A673 (cell line): ENCODE measurements around the gene TBRG4. TPM values are rescaled to one million over a fixed set of nuclear protein-coding genes. Genes with fewer than 3 reads are reported as not detected.

Experiments
- BruUV-seq: library from RNA; stranded (reverse); fragments of 400-500 nt; replicated peaks from 2 replicates; lab custom pipeline; 2021; lab: Mats Ljungman, UMichigan
- CTCF ChIA-PET: fragments of 300-600 bp; sonication (Branson Sonifier 250); formaldehyde crosslinking; loops from one replicate; lab custom pipeline; 2022; ENCODE audit warnings: antibody characterized with exemption; lab: Charles Lee
- POLR2A ChIA-PET: fragments of 300-600 bp; sonication (Branson Sonifier 250); formaldehyde crosslinking; loops from one replicate; lab custom pipeline; 2022; ENCODE audit warnings: antibody characterized with exemption; ENCODE audit not compliant: low non-redundant PET; lab: Charles Lee
- DNase-seq: peaks from one replicate; pipeline ENCODE4 v3.0.0-alpha.2; 2015; ENCODE audit warnings: low spot score
- H3K27ac ChIP-seq: fragments of 200-600 bp; sonication (generic); 2 replicates; pipeline ENCODE4 v1.5.1; 2016; ENCODE audit warnings: mixed run types, low read depth, mild to moderate bottlenecking, mixed read lengths, antibody characterized with exemption, low read length; ENCODE audit not compliant: poor library complexity, severe bottlenecking
- H3K27me3 ChIP-seq: fragments of 200-600 bp; sonication (generic); replicated peaks from 2 replicates; pipeline ENCODE4 v1.6.1; 2017; ENCODE audit warnings: mixed run types, low read depth, mild to moderate bottlenecking, mixed read lengths, antibody characterized with exemption, low read length; ENCODE audit not compliant: insufficient read depth, poor library complexity
- H3K36me3 ChIP-seq: fragments of 200-600 bp; sonication (generic); 2 replicates; pipeline ENCODE4 v1.6.1; 2016; ENCODE audit warnings: mixed run types, mild to moderate bottlenecking, mixed read lengths, antibody characterized with exemption, low read length; ENCODE audit not compliant: insufficient read depth, poor library complexity, severe bottlenecking
- H3K4me1 ChIP-seq: fragments of 200-600 bp; sonication (generic); 2 replicates; pipeline ENCODE4 v1.6.1; 2017; ENCODE audit warnings: mixed run types, mild to moderate bottlenecking, mixed read lengths, antibody characterized with exemption, low read length; ENCODE audit not compliant: insufficient read depth, poor library complexity, severe bottlenecking
- H3K4me3 ChIP-seq: fragments of 200-600 bp; sonication (generic); 2 replicates; pipeline ENCODE4 v1.5.1; 2016; ENCODE audit warnings: low read depth, mixed run types, mild to moderate bottlenecking, mixed read lengths, low read length; ENCODE audit not compliant: poor library complexity, severe bottlenecking
- H3K9me3 ChIP-seq: fragments of 200-600 bp; sonication (generic); 2 replicates; pipeline ENCODE4 v1.6.1; 2016; ENCODE audit warnings: mixed run types, low read depth, mild to moderate bottlenecking, mixed read lengths, antibody characterized with exemption, low read length; ENCODE audit not compliant: poor library complexity, severe bottlenecking
- CTCF ChIP-seq: fragments of 300-800, 200-600 bp; sonication (generic); conservative IDR thresholded peaks from 2 replicates; pipeline ENCODE4 v1.5.1; 2017; ENCODE audit warnings: low read depth, mild to moderate bottlenecking, antibody characterized with exemption, low read length, moderate library complexity, mixed read lengths
- EZH2 ChIP-seq: fragments of 200-600 bp; sonication (generic); IDR thresholded peaks from 2 replicates; pipeline ENCODE4 v1.6.1; 2017; ENCODE audit warnings: borderline replicate concordance, low read depth, mild to moderate bottlenecking, mixed read lengths, antibody characterized with exemption, low read length; ENCODE audit not compliant: poor library complexity, severe bottlenecking
- intact Hi-C: fragments of 100-400 bp; cut with micrococcal nuclease; formaldehyde crosslinking; loops from one replicate; pipeline ENCODE4 v1.10.0; 2022; ENCODE audit not compliant: unreplicated experiment
- total RNA-seq: library from RNA; stranded (reverse); gene quantifications from 2 replicates; pipeline ENCODE4 v1.2.3, GENCODE V29; 2021

TBRG4 gene
- total RNA-seq, 1 experiment from 2014 or later: 136 TPM

GRCh38 chr7:45151131-45151684, 39.7 kb upstream of the TBRG4 start:
- Histone ChIP-seq H3K27me3 (peaks cover 1% of the 10 kb centered on the region), H3K27ac (no peak overlapping the region), H3K4me1 (no peaks in the 10 kb centered on the region), H3K4me3 (no peak overlapping the region), H3K9me3 (no peaks in the 10 kb centered on the region), H3K36me3 (no peaks in the 10 kb centered on the region)
- BruUV-seq: no TSS peak
- CTCF ChIA-PET: no interaction called here
- POLR2A ChIA-PET: no interaction called here
- no peak for DNase-seq
- TF ChIP-seq CTCF (no peak), EZH2 (no peak)
- intact Hi-C loops: no loop called here

GRCh38 chr7:45150199-45150598, 38.7 kb upstream of the TBRG4 start:
- H3K36me3 ChIP-seq: no peaks in the 10 kb centered on the region
- intact Hi-C loops: no loop called here
- TF ChIP-seq EZH2: no peak
- no peak for TF ChIP-seq CTCF
- no peak overlapping the region for H3K27ac ChIP-seq
- DNase-seq: no peak
- ChIA-PET POLR2A (no interaction called here), CTCF (no interaction called here)
- no peak overlapping the region for H3K4me3 ChIP-seq
- H3K27me3 ChIP-seq: no peaks in the 10 kb centered on the region
- H3K9me3 ChIP-seq: no peaks in the 10 kb centered on the region
- BruUV-seq: no TSS peak
- H3K4me1 ChIP-seq: no peaks in the 10 kb centered on the region

GRCh38 chr7:45149606-45150005, 38.1 kb upstream of the TBRG4 start:
- no peak overlapping the region for H3K27ac ChIP-seq

More at GRCh38 chr7:45149606-45150005, 38.1 kb upstream of the TBRG4 start:
- no peak overlapping the region for H3K4me3 ChIP-seq
- ChIA-PET POLR2A (no interaction called here), CTCF (no interaction called here)
- no peaks in the 10 kb centered on the region for H3K9me3 ChIP-seq
- H3K4me1 ChIP-seq: no peaks in the 10 kb centered on the region
- H3K36me3 ChIP-seq: no peaks in the 10 kb centered on the region
- TF ChIP-seq CTCF: no peak
- no peak for TF ChIP-seq EZH2
- intact Hi-C loops: no loop called here
- H3K27me3 ChIP-seq: no peaks in the 10 kb centered on the region
- no TSS peak for BruUV-seq
- no peak for DNase-seq
